Measurements from ENCODE around the gene CPS1.

The CPS1 gene

DNA sequence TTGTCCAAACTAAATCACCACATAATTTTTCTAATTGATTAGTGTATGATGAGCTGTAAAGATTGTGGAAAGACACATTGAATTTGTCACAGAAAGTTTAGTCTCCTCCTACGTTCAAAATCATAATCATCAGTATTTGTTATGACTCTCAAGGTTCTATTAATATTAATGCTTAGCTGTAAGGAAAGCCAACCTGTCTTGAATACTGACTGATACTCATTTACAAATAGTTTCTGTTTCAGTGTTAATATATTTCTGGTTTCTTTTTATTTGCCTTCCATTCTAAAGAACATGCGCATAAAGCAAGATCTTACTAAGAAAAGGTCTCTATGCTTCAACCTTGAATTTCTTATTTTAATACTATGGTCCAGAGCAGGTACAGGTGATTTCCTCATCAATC is 55.1 kb downstream of the CPS1 start:
- H3K27me3 Mint-ChIP-seq (ENCODE audit: low read depth) = no peaks in the 10 kb centered on the region
- no peaks in the 10 kb centered on the region for H3K4me1 Mint-ChIP-seq
- H3K36me3 Mint-ChIP-seq (ENCODE audit: low read depth) = peaks cover 3% of the 10 kb centered on the region
- no peak overlapping the region for H3K4me3 Mint-ChIP-seq
- no peak overlapping the region for H3K27ac Mint-ChIP-seq
- TF ChIP-seq, protein P1, sequence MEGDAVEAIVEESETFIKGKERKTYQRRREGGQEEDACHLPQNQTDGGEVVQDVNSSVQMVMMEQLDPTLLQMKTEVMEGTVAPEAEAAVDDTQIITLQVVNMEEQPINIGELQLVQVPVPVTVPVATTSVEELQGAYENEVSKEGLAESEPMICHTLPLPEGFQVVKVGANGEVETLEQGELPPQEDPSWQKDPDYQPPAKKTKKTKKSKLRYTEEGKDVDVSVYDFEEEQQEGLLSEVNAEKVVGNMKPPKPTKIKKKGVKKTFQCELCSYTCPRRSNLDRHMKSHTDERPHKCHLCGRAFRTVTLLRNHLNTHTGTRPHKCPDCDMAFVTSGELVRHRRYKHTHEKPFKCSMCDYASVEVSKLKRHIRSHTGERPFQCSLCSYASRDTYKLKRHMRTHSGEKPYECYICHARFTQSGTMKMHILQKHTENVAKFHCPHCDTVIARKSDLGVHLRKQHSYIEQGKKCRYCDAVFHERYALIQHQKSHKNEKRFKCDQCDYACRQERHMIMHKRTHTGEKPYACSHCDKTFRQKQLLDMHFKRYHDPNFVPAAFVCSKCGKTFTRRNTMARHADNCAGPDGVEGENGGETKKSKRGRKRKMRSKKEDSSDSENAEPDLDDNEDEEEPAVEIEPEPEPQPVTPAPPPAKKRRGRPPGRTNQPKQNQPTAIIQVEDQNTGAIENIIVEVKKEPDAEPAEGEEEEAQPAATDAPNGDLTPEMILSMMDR (IDR thresholded peaks at IDR 0.05; ENCODE audit: unreplicated experiment in 3 of 3) = no peak
- no peaks in the 10 kb centered on the region for H3K9me3 Mint-ChIP-seq

DNA sequence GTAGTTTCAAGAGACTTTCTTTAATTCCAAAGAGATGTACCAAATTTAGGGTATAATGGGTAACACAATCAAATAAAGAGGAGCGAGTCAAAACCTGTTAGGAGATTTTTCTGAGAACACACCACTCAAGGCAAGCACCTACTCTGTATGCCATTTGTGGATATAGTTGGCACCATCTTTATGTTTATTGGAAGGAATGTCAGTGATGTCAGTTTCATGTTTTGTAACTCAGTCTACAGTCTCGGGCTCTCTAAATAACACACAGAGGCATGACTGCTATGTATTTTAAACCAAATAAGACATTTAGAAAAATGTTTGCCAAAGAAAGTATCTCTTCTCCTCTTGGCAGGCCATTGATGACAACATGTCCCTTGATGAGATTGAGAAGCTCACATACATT is 59.7 kb downstream of the CPS1 start:
- Mint-ChIP-seq H3K4me1 (peaks cover 11% of the 10 kb centered on the region), H3K36me3 (ENCODE audit: low read depth) (peaks cover 3% of the 10 kb centered on the region), H3K4me3 (no peak overlapping the region), H3K9me3 (no peaks in the 10 kb centered on the region), H3K27me3 (ENCODE audit: low read depth) (no peaks in the 10 kb centered on the region), H3K27ac (no peak overlapping the region)
- TF ChIP-seq, protein P1 (IDR thresholded peaks at IDR 0.05; ENCODE audit: unreplicated experiment in 3 of 3) = no peak

DNA sequence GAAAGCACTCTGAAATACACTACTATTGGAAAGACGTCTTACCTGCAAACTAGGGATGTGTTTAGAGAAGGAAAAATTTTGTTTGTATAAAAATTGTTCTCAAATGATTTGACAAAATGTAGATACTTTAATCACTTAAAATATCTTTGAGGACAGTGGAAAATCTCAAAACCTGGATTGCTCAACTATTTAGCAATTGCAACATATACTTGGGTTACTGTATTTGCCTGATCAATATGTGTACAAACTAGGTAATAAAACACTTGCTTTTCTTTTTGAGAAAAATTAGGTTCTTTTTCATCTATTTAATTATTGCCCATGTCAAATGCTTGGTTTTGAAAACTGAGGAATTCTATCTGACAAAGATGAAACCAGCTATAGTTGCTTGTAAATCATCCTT is 60.9 kb downstream of the CPS1 start:
- Mint-ChIP-seq H3K27me3 (ENCODE audit: low read depth) (no peaks in the 10 kb centered on the region), H3K9me3 (no peaks in the 10 kb centered on the region), H3K27ac (no peak overlapping the region), H3K4me1 (peaks cover 11% of the 10 kb centered on the region), H3K4me3 (no peak overlapping the region), H3K36me3 (ENCODE audit: low read depth) (no peaks in the 10 kb centered on the region)
- TF ChIP-seq, protein P1 (IDR thresholded peaks at IDR 0.05; ENCODE audit: unreplicated experiment in 3 of 3) = no peak

DNA sequence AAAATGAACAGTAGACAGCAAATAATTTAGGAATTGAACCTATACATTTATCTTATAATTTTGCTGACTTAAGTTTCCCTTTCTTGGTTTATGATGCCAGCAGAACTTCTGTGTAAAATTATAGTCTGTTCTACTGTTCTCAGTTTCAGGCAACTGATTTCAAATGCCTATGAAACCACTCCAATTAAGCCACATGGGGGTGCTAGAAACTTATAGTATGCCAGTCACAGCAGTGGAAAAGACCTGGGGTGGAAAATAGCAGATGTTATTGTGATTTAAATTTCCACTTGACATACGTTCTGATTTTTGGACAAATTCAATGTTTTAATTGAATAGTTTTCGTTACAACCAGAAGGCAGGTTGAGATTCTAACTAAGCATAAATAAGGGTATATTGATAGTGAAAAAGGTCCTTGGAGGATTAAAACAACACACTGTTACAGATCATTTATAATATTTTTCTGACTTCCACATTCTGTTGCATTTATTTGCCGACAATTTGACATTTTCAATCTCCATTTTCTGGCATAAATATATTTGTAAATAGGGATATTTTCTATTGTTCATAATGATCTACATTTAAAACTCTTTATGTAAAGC is 61.4 kb downstream of the CPS1 start:
- no peaks in the 10 kb centered on the region for H3K9me3 Mint-ChIP-seq
- H3K4me1 Mint-ChIP-seq = peaks cover 11% of the 10 kb centered on the region
- TF ChIP-seq, protein P1 (IDR thresholded peaks at IDR 0.05; ENCODE audit: unreplicated experiment in 3 of 3) = peak; percentile 67 to 82 (median 74)
- no peaks in the 10 kb centered on the region for H3K36me3 Mint-ChIP-seq (ENCODE audit: low read depth)
- H3K4me3 Mint-ChIP-seq = no peak overlapping the region
- no peaks in the 10 kb centered on the region for H3K27me3 Mint-ChIP-seq (ENCODE audit: low read depth)
- no peak overlapping the region for H3K27ac Mint-ChIP-seq

DNA sequence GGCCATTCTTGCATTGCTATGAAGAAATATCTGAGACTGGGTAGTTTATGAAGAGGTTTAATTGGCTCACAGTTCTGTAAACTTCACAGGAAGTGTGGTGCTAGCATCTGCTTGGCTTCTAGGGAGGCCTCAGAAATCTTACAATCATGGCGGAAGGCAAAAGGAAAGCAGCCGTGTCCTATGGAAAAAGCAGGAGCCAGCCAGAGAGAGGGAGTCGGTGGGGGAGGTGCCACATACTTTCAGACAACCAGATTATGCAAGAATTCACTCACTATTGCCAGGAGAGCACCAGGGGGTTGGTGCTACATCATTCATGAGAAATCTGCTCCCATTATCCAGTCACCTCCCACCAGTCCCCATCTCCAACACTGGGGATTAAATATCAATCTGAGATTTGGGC is 64.1 kb downstream of the CPS1 start:
- H3K36me3 Mint-ChIP-seq (ENCODE audit: low read depth) = no peaks in the 10 kb centered on the region
- H3K27ac Mint-ChIP-seq = no peak overlapping the region
- H3K4me1 Mint-ChIP-seq = peaks cover 11% of the 10 kb centered on the region
- TF ChIP-seq, protein P1 (IDR thresholded peaks at IDR 0.05; ENCODE audit: unreplicated experiment in 3 of 3) = no peak
- H3K4me3 Mint-ChIP-seq = no peak overlapping the region
- H3K9me3 Mint-ChIP-seq = no peaks in the 10 kb centered on the region
- H3K27me3 Mint-ChIP-seq (ENCODE audit: low read depth) = no peaks in the 10 kb centered on the region

DNA sequence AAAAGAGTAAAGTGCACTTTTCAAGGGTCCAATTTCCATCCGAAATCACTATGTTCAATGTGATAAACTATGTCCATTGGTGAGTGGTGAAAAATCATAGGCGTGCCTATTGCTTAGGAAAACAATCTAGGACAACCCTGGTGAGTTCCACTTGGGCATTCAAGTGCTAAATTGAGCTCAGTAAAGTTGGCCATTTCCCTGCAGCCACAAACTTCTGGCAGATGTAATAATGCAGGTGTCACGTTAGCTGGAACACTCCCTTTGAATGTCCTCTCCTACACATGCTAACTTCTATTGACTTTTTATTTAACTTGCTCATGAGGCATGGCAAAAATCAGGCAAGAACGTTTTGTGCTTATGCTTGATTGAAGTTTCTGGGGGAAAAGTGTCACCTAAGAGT is 67.1 kb downstream of the CPS1 start:
- H3K4me3 Mint-ChIP-seq = no peak overlapping the region
- H3K9me3 Mint-ChIP-seq = no peaks in the 10 kb centered on the region
- H3K36me3 Mint-ChIP-seq (ENCODE audit: low read depth) = no peaks in the 10 kb centered on the region
- TF ChIP-seq, protein P1 (IDR thresholded peaks at IDR 0.05; ENCODE audit: unreplicated experiment in 3 of 3) = no peak
- peaks cover 4% of the 10 kb centered on the region for H3K4me1 Mint-ChIP-seq
- no peaks in the 10 kb centered on the region for H3K27me3 Mint-ChIP-seq (ENCODE audit: low read depth)
- H3K27ac Mint-ChIP-seq = peak overlapping the region in 2 of 3 experiments; percentile 14 to 45
